HEK293 (cell line): ENCODE measurements around the gene EIF3B.

Experiments used
- ATF2 ChIP-seq: fragments of 450-650 bp; formaldehyde crosslinking; IDR thresholded peaks from 2 replicates; pipeline ENCODE4 v1.5.1; 2016; ENCODE audit warnings: missing biosample characterization, missing genetic modification characterization, low read depth
- BCL11B ChIP-seq: fragments of 450-650 bp; formaldehyde crosslinking; IDR thresholded peaks from 2 replicates; pipeline ENCODE4 v1.5.1; 2016; ENCODE audit warnings: low read depth, missing biosample characterization, missing genetic modification characterization
- CTCF ChIP-seq: fragments of 450-650 bp; formaldehyde crosslinking; IDR thresholded peaks from 2 replicates; pipeline ENCODE4 v1.5.1; 2016; ENCODE audit warnings: missing biosample characterization, missing genetic modification characterization
- PRDM1 ChIP-seq: fragments of 450-650 bp; formaldehyde crosslinking; IDR thresholded peaks from 2 replicates; pipeline ENCODE4; 2016; ENCODE audit warnings: missing biosample characterization, missing genetic modification characterization
- ZBTB17 ChIP-seq: fragments of 450-650 bp; formaldehyde crosslinking; IDR thresholded peaks from 2 replicates; pipeline ENCODE4 v1.5.1; 2016; ENCODE audit warnings: missing biosample characterization, missing genetic modification characterization
- ZBTB8A ChIP-seq: fragments of 450-650 bp; formaldehyde crosslinking; IDR thresholded peaks from 2 replicates; pipeline ENCODE4 v1.5.1; 2016; ENCODE audit warnings: missing biosample characterization, missing genetic modification characterization
- ZNF362 ChIP-seq: fragments of 450-650 bp; formaldehyde crosslinking; IDR thresholded peaks from 2 replicates; pipeline ENCODE4 v1.5.1; 2016; ENCODE audit warnings: missing biosample characterization, missing genetic modification characterization

GRCh38 chr7:2403014-2403717, 48.5 kb downstream of the EIF3B start, which contains the start of gene CHST12:
- TF ChIP-seq CTCF (tag by site-specific recombination) (no peak), ATF2 (no peak), ZBTB8A (tag by site-specific recombination) (no peak), ZBTB17 (peak; percentile 69), ZNF362 (tag by site-specific recombination) (no peak), BCL11B (tag by site-specific recombination) (no peak), PRDM1 (tag by site-specific recombination) (no peak)
